Kidney (tissue), 14 donors: Measurements from ENCODE around the gene GPC6. TPM values are rescaled to one million over a fixed set of nuclear protein-coding genes. Genes with fewer than 3 reads are reported as not detected.

Source experiments
- DNase-seq, 5 donors: peaks; one replicate each; pipeline ENCODE4 v3.0.0-alpha.2; 2013 to 2020
- FAIRE-seq: peaks from 2 replicates; lab custom pipeline; 2012; peaks lifted over from hg19 to GRCh38; lab: Jason Lieb, UNC
- H3K27ac ChIP-seq, 2 donors: one replicate each; pipeline ENCODE4 v1.7.0; 2013; ENCODE audit warnings: low read depth in 2 of 2, low read length in 2 of 2, inconsistent platforms in 1 of 2
- H3K27me3 ChIP-seq: one replicate; pipeline ENCODE4 v1.7.1; 2013; ENCODE audit warnings: low read length, inconsistent platforms; ENCODE audit not compliant: control insufficient read depth, insufficient read depth
- H3K36me3 ChIP-seq, 3 donors: one replicate each; pipeline versions ENCODE4 v1.7.0 to v1.7.1; 2013; ENCODE audit warnings: low read length in 3 of 3, control low read depth in 1 of 3, inconsistent platforms in 1 of 3; ENCODE audit not compliant: insufficient read depth in 3 of 3, control insufficient read depth in 2 of 3
- H3K4me1 ChIP-seq, 3 donors: one replicate each; pipeline versions ENCODE4 v1.7.0 to v1.7.1; 2013; ENCODE audit warnings: low read length in 3 of 3, inconsistent platforms in 1 of 3, low read depth in 1 of 3; ENCODE audit not compliant: control insufficient read depth in 2 of 3, insufficient read depth in 2 of 3
- H3K4me3 ChIP-seq, 3 donors: one replicate each; pipeline versions ENCODE4 v1.7.0 to v1.8.1; 2013; ENCODE audit warnings: low read length in 3 of 3, control low read depth in 1 of 3, inconsistent platforms in 1 of 3
- H3K9ac ChIP-seq, 3 donors: one replicate each; pipeline versions ENCODE4 v1.7.0 to v1.7.1; 2013; ENCODE audit warnings: low read length in 3 of 3, control low read depth in 1 of 3, inconsistent platforms in 1 of 3
- H3K9me3 ChIP-seq, 3 donors: one replicate each; pipeline versions ENCODE4 v1.7.0 to v1.7.1; 2013; ENCODE audit warnings: low read length in 3 of 3, control low read depth in 1 of 3, inconsistent platforms in 1 of 3; ENCODE audit not compliant: control insufficient read depth in 2 of 3, insufficient read depth in 1 of 3
- intact Hi-C: fragments of 100-400 bp; cut with DNase I; formaldehyde crosslinking; loops from one replicate; pipeline ENCODE4 v1.11.1; 2022
- polyA plus RNA-seq: library from polyadenylated mRNA; stranded (reverse); fragments of 350-450 nt; fragmentation: Illumina TruSeq; extraction: RNeasy Lipid Tissue Mini Kit (QIAGEN cat#74804); gene quantifications from one replicate; pipeline ENCODE4 v1.2.3, GENCODE V29; 2014; ENCODE audit warnings: low read depth, low replicate concordance; ENCODE audit not compliant: insufficient read depth
- total RNA-seq: library from RNA; stranded (reverse); fragmentation: NEBNext Ultra II Directional; extraction: Animal tissue kit (Norgen Biotek cat#: 25700); gene quantifications from one replicate; pipeline ENCODE4 v1.2.1, GENCODE V29; 2021
- TF ChIP-seq, protein P1 (sequence below): IDR thresholded peaks from 3 replicates; pipeline ENCODE4 v1.5.1; 2012; ENCODE audit warnings: mild to moderate bottlenecking, moderate library complexity, borderline replicate concordance; ENCODE audit not compliant: insufficient read depth; ENCODE audit errors: extremely low read depth
- donor health status: control.
- donor health status: control.
- donor health status: control.
- donor health status: control.
- donor health status: control.
- donor health status: DM: yes; HTN: yes; CAD: no.
- donor health status: Normal renal cell carcinoma (clear cell type).

GPC6 gene
- total and polyA plus RNA-seq, 2 donors from 2014 or later = 6.2 to 15.5 TPM

DNA sequence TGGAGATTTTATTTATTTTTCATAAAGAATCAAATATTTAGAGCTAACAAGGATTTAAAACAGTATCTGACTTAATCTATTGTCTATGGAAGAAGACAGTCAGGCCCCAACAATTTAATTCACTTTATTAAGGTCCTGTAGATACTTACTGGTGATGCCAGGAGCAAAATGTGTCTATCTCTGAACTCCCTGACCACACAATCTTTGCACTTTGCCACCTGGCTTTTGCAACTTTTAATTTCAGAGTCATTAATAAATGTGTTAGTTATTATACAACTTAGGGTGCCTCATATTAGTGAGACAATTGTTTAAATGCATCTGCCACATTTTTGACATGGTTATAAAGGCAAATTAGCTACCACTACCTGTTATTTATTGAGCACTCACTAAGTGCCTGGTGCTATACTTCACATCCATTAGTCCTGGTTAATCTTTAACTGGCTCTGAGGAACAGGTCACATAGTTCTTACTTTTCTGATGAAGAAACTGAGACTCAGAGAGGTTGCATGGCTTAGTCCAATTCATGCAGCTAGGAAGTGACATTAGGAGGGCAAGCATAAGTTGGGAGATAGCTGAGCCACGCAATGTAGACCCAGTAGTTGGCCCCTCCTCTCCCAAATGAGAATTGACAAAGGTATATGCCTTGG, 955.0 kb downstream of the GPC6 start:
- Histone ChIP-seq H3K4me3 (no peak overlapping the region), H3K27me3 (no peaks in the 10 kb centered on the region), H3K4me1 (no peaks in the 10 kb centered on the region), H3K9me3 (no peaks in the 10 kb centered on the region), H3K36me3 (no peaks in the 10 kb centered on the region), H3K27ac (no peak overlapping the region), H3K9ac (no peak overlapping the region)
- intact Hi-C loops = no loop called here
- TF ChIP-seq, protein P1, sequence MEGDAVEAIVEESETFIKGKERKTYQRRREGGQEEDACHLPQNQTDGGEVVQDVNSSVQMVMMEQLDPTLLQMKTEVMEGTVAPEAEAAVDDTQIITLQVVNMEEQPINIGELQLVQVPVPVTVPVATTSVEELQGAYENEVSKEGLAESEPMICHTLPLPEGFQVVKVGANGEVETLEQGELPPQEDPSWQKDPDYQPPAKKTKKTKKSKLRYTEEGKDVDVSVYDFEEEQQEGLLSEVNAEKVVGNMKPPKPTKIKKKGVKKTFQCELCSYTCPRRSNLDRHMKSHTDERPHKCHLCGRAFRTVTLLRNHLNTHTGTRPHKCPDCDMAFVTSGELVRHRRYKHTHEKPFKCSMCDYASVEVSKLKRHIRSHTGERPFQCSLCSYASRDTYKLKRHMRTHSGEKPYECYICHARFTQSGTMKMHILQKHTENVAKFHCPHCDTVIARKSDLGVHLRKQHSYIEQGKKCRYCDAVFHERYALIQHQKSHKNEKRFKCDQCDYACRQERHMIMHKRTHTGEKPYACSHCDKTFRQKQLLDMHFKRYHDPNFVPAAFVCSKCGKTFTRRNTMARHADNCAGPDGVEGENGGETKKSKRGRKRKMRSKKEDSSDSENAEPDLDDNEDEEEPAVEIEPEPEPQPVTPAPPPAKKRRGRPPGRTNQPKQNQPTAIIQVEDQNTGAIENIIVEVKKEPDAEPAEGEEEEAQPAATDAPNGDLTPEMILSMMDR = no peak
- FAIRE-seq (no peak), DNase-seq (no peak)

DNA sequence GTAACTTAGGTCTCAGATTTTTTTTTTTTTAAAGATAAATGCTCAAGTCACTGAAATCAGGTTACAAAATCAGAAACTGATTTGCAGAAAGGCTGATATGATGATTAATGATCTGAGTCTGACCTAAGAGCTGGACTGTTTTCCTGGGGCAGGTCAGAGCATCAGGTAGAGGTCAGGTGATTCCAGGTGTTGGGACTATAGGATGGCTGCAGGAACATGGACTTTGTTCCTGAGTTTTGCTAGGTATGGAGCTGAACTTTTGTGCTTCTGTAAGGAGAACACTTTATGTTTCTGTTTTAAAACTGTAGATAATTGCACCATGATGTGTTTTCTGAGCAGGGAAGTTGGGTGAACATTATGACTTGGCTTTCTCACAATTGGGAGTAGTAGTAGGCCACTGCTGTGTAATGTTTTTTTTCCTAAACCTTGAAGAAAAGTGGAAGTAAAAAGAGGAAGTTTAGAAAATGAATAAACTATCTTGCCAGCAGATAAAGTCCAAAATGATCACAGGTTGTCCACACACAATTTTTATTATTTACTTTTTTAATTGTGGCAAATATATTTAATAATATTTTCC, 955.7 kb downstream of the GPC6 start:
- DNase-seq (no peak), FAIRE-seq (no peak)
- Histone ChIP-seq H3K9me3 (no peaks in the 10 kb centered on the region), H3K36me3 (no peaks in the 10 kb centered on the region), H3K27me3 (no peaks in the 10 kb centered on the region), H3K27ac (no peak overlapping the region), H3K4me3 (no peak overlapping the region), H3K4me1 (no peaks in the 10 kb centered on the region), H3K9ac (no peak overlapping the region)
- intact Hi-C loops = no loop called here
- TF ChIP-seq, protein P1 = no peak

DNA sequence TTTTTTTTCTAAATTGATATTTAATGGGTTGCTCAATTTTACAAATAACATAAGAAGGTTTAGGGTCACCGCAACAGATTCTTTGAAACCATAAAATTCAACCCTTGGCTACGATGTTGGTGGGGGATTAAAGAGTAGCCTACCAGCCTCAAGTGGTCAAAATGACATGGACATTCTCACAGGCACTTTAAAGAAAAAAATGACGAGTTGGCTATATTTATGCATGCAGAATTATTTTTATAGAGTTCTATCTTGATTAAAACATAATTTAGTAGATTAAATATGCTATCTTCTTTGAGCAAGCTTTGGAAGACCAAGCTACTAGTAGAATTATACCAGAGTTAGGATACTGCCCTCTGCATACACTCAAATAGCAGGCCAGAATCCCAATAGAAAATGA, 959.9 kb downstream of the GPC6 start:
- Histone ChIP-seq H3K36me3 (no peaks in the 10 kb centered on the region), H3K9ac (no peak overlapping the region), H3K4me3 (no peak overlapping the region), H3K9me3 (no peaks in the 10 kb centered on the region), H3K27me3 (no peaks in the 10 kb centered on the region), H3K27ac (no peak overlapping the region), H3K4me1 (no peaks in the 10 kb centered on the region)
- intact Hi-C loops = no loop called here
- DNase-seq (no peak), FAIRE-seq (no peak)
- TF ChIP-seq, protein P1 = no peak
